IMR-90 (cell line): ENCODE results near the gene ZNF385C.

Experiments
- MXI1 ChIP-seq: IDR thresholded peaks from 2 replicates; pipeline ENCODE4 v1.6.1; 2012; ENCODE audit warnings: low read depth, mild to moderate bottlenecking, low read length, moderate library complexity, borderline replicate concordance
- RAD21 ChIP-seq: IDR thresholded peaks from 2 replicates; pipeline ENCODE4 v1.6.1; 2012; ENCODE audit warnings: low read length, improper control_type of control experiment
- RFX5 ChIP-seq: IDR thresholded peaks from 2 replicates; pipeline ENCODE4 v1.8.0; 2012; ENCODE audit warnings: low read depth, mild to moderate bottlenecking, low read length, moderate library complexity
- TF ChIP-seq, protein P1 (sequence below): conservative IDR thresholded peaks from 2 replicates; pipeline ENCODE4 v1.5.1; 2012; ENCODE audit warnings: mild to moderate bottlenecking, low read depth, low read length, improper control_type of control experiment
- TF ChIP-seq, protein P2 (sequence below): fragments of 150-350 bp; IDR thresholded peaks from 2 replicates; pipeline ENCODE4 v1.6.1; 2016; ENCODE audit warnings: low read depth, mild to moderate bottlenecking, low read length, moderate library complexity, borderline replicate concordance

DNA sequence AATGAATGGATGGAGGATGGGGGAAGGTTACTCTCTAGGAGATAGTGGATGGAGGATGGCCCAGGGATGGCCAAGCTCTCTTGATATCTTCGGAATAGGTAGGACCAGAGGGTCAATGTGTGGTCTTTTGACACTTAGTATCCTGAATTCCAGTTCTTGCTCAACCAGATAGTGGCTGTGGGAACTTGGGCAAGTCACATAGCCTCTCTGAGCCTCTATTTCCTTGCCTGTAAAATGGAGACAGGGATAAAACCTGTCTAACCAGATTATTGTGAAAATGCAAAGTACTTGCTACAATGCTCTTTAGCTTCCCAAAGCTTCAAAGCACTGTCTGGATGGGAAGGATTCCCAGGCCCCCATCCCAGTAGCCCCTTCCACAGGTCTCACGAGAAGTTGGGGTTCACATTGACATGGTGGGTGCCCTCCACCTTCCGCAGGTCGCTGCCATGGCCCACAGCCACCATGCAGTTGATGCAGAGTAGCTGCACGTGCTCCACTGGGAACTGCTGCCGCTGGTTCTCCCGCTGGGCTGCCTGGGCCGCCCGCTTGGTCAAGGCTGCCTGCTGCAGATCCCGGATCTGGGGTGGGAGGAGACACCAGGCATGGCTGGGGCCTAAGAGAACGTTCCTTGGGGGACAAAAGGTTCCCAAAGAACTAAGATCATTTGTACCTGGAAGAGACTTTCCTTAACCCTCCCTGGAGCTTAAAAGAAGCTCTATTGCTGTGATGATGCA is 5.1 kb upstream of the ZNF385C start:
- TF ChIP-seq, protein P1, sequence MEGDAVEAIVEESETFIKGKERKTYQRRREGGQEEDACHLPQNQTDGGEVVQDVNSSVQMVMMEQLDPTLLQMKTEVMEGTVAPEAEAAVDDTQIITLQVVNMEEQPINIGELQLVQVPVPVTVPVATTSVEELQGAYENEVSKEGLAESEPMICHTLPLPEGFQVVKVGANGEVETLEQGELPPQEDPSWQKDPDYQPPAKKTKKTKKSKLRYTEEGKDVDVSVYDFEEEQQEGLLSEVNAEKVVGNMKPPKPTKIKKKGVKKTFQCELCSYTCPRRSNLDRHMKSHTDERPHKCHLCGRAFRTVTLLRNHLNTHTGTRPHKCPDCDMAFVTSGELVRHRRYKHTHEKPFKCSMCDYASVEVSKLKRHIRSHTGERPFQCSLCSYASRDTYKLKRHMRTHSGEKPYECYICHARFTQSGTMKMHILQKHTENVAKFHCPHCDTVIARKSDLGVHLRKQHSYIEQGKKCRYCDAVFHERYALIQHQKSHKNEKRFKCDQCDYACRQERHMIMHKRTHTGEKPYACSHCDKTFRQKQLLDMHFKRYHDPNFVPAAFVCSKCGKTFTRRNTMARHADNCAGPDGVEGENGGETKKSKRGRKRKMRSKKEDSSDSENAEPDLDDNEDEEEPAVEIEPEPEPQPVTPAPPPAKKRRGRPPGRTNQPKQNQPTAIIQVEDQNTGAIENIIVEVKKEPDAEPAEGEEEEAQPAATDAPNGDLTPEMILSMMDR, result no peak
- TF ChIP-seq RFX5, result no peak
- no peak for TF ChIP-seq MXI1
- no peak for TF ChIP-seq RAD21
- TF ChIP-seq, protein P2, sequence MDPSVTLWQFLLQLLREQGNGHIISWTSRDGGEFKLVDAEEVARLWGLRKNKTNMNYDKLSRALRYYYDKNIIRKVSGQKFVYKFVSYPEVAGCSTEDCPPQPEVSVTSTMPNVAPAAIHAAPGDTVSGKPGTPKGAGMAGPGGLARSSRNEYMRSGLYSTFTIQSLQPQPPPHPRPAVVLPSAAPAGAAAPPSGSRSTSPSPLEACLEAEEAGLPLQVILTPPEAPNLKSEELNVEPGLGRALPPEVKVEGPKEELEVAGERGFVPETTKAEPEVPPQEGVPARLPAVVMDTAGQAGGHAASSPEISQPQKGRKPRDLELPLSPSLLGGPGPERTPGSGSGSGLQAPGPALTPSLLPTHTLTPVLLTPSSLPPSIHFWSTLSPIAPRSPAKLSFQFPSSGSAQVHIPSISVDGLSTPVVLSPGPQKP, result no peak
